Fibroblast of lung (primary cell): ENCODE results near the gene NID1. TPM values are rescaled to one million over a fixed set of nuclear protein-coding genes. Genes with fewer than 3 reads are reported as not detected.
"Not testable (repeated sequence)": the region's sequence is repeated elsewhere in the genome, so short reads cannot be mapped to it uniquely, and the experiment has no call there.

Source experiments
- DNase-seq, 2 donors: peaks; one replicate each; pipeline versions ENCODE4 v3.0.0 to v3.0.0-alpha.2; 2010; ENCODE audit warnings: low read depth in 2 of 2
- H2AFZ ChIP-seq: 2 replicates; pipeline ENCODE4 v1.5.1; 2012; ENCODE audit warnings: low read length, control low read depth, inconsistent platforms
- H3K27ac ChIP-seq: 2 replicates; pipeline ENCODE4 v1.5.1; 2011; ENCODE audit warnings: low read length, control low read depth; ENCODE audit not compliant: insufficient read depth
- H3K27me3 ChIP-seq: 2 replicates; pipeline ENCODE4 v1.5.1; 2011; ENCODE audit warnings: mild to moderate bottlenecking, low read length; ENCODE audit not compliant: control insufficient read depth, insufficient read depth
- H3K36me3 ChIP-seq: 2 replicates; pipeline ENCODE4 v1.5.1; 2011; ENCODE audit warnings: low read length; ENCODE audit not compliant: control insufficient read depth, insufficient read depth
- H3K4me1 ChIP-seq: 2 replicates; pipeline ENCODE4 v1.5.1; 2011; ENCODE audit warnings: low read length; ENCODE audit not compliant: control insufficient read depth, insufficient read depth; ENCODE audit errors: extremely low read depth
- H3K4me2 ChIP-seq: 2 replicates; pipeline ENCODE4 v1.5.1; 2011; ENCODE audit warnings: low read length, control low read depth; ENCODE audit not compliant: insufficient read depth; ENCODE audit errors: extremely low read depth
- H3K4me3 ChIP-seq, 4 experiments: fragments of 200-600 bp in 1 of 4; sonication (generic) in 1 of 4; replicated peaks in 1 of 4; 2 replicates each; pipeline ENCODE4 v1.5.1; 2011 to 2016; ENCODE audit warnings: low read length in 4 of 4, low read depth in 3 of 4, mild to moderate bottlenecking in 3 of 4, control low read depth in 2 of 4, inconsistent platforms in 1 of 4, mixed read lengths in 1 of 4; ENCODE audit not compliant: insufficient read depth in 1 of 4; ENCODE audit errors: control extremely low read depth in 1 of 4
- H3K79me2 ChIP-seq: 2 replicates; pipeline ENCODE4 v1.5.1; 2012; ENCODE audit warnings: mild to moderate bottlenecking, low read length, inconsistent platforms; ENCODE audit not compliant: control insufficient read depth, insufficient read depth
- H3K9ac ChIP-seq: 2 replicates; pipeline ENCODE4 v1.5.1; 2011; ENCODE audit warnings: mild to moderate bottlenecking, low read length, control low read depth; ENCODE audit not compliant: insufficient read depth
- H3K9me3 ChIP-seq: 2 replicates; pipeline ENCODE4 v1.5.1; 2012; ENCODE audit warnings: low read depth, low read length; ENCODE audit not compliant: control insufficient read depth, insufficient read depth
- H4K20me1 ChIP-seq: 2 replicates; pipeline ENCODE4 v1.5.1; 2011; ENCODE audit warnings: low read length; ENCODE audit not compliant: control insufficient read depth, insufficient read depth; ENCODE audit errors: extremely low read depth
- CTCF ChIP-seq, 2 donors: IDR thresholded peaks in 1 of 2; conservative IDR thresholded peaks in 1 of 2; 1 replicate in 1 of 2; 2 replicates in 1 of 2; pipeline ENCODE4 v1.5.1; 2011 to 2012; ENCODE audit warnings: low read length in 2 of 2, control low read depth in 1 of 2, inconsistent platforms in 1 of 2, low read depth in 1 of 2, mild to moderate bottlenecking in 1 of 2
- EZH2 ChIP-seq: IDR thresholded peaks from 2 replicates; pipeline ENCODE4 v1.5.1; 2012; ENCODE audit warnings: low read length, control low read depth, mild to moderate bottlenecking; ENCODE audit errors: missing control alignments
- polyA plus RNA-seq, 2 donors: library from polyadenylated mRNA; depleted of rRNA in 1 of 2; stranded (reverse) in 1 of 2; unstranded in 1 of 2; fragments of >200 nt; gene quantifications; 2 replicates each; pipeline ENCODE4 v1.2.1, GENCODE V29; 2011 to 2012; ENCODE audit warnings: missing spikeins in 1 of 2
- total RNA-seq: library from RNA; depleted of rRNA; stranded (reverse); fragments of >200 nt; gene quantifications from 2 replicates; pipeline ENCODE4 v1.2.1, GENCODE V29; 2014

The NID1 gene
- total and polyA plus RNA-seq, 2 donors (not counting 1 experiment from before 2014, with no cell fraction given), result 29.1 to 152 TPM

- H3K27ac ChIP-seq, result peak overlapping the region; percentile 18
- H3K79me2 ChIP-seq, result no peaks in the 10 kb centered on the region
- H3K9me3 ChIP-seq, result no peaks in the 10 kb centered on the region
- no peak overlapping the region for H2AFZ ChIP-seq
- H3K4me1 ChIP-seq, result peaks cover 10% of the 10 kb centered on the region
- H3K9ac ChIP-seq, result no peak overlapping the region
- no peak for TF ChIP-seq CTCF (conservative IDR thresholded peaks at IDR 0.05 in 1 of 2, IDR thresholded peaks at IDR 0.05 in 1 of 2; ENCODE audit: low read depth in 1 of 2, low read length in 2 of 2)
- no peak for TF ChIP-seq EZH2
- peak overlapping the region; percentile 62 for H3K4me2 ChIP-seq
- no peaks in the 10 kb centered on the region for H4K20me1 ChIP-seq
- peaks cover 6% of the 10 kb centered on the region for H3K36me3 ChIP-seq
- peak in 1 of 2 donors; percentile 76 for DNase-seq
- no peak overlapping the region for H3K4me3 ChIP-seq
- H3K27me3 ChIP-seq, result no peaks in the 10 kb centered on the region
Measured at GRCh38 chr1:236009191-236009590, 55.7 kb downstream of the NID1 start.

- TF ChIP-seq CTCF (conservative IDR thresholded peaks at IDR 0.05 in 1 of 2, IDR thresholded peaks at IDR 0.05 in 1 of 2; ENCODE audit: low read depth in 1 of 2, low read length in 2 of 2), result no peak
Measured at GRCh38 chr1:236007781-236008180, 57.1 kb downstream of the NID1 start.

GRCh38 chr1:236003058-236003457 is 61.8 kb downstream of the NID1 start:
- H3K27me3 ChIP-seq, H4K20me1 ChIP-seq, H3K9me3 ChIP-seq, H3K4me1 ChIP-seq, H3K27ac ChIP-seq, DNase-seq, H3K4me2 ChIP-seq, H3K4me3 ChIP-seq, H3K79me2 ChIP-seq, H2AFZ ChIP-seq, H3K36me3 ChIP-seq, H3K9ac ChIP-seq: not testable (repeated sequence)

More at GRCh38 chr1:236007781-236008180, 57.1 kb downstream of the NID1 start:
- no peaks in the 10 kb centered on the region for H3K9me3 ChIP-seq
- H3K4me1 ChIP-seq, result peaks cover 10% of the 10 kb centered on the region
- no peak overlapping the region for H3K4me3 ChIP-seq
- H3K79me2 ChIP-seq, result no peaks in the 10 kb centered on the region
- DNase-seq, result no peak
- no peaks in the 10 kb centered on the region for H4K20me1 ChIP-seq
- H3K27ac ChIP-seq, result no peak overlapping the region
- H3K27me3 ChIP-seq, result no peaks in the 10 kb centered on the region
- no peak overlapping the region for H3K4me2 ChIP-seq
- no peak overlapping the region for H3K9ac ChIP-seq
- no peak overlapping the region for H2AFZ ChIP-seq
- H3K36me3 ChIP-seq, result peaks cover 5% of the 10 kb centered on the region
